HPDE6-E6E7 (cell line): ENCODE data around the gene OR2C1.

Experiments
- DNase-seq: peaks from one replicate; pipeline ENCODE4 v3.0.0; 2011; ENCODE audit warnings: missing footprints; ENCODE audit errors: extremely low spot score

OR2C1 gene

DNA sequence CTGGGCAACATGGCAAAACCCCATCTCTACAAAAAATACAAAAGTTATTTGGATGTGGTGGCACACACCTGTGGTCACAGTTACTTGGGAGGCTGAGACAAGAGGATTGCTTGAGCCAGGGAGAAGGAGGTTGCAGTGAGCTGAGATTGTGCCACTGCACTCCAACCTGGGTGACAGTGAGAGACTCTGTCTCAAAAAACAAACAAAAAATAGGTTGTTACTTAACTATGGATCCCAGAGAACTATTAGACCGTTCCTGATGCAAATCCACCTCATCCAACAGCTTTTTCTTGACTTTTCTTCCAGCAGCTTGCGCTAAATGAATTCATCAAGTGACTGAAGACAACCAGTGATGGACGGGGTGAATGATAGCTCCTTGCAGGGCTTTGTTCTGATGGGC lies at the start of gene OR2C1:
Gene OR2C1 (plus strand): TSS at position 301 of the 400 bp plus-strand sequence. CDS start 52 bp downstream, at position 353.
- no peak for DNase-seq

DNA sequence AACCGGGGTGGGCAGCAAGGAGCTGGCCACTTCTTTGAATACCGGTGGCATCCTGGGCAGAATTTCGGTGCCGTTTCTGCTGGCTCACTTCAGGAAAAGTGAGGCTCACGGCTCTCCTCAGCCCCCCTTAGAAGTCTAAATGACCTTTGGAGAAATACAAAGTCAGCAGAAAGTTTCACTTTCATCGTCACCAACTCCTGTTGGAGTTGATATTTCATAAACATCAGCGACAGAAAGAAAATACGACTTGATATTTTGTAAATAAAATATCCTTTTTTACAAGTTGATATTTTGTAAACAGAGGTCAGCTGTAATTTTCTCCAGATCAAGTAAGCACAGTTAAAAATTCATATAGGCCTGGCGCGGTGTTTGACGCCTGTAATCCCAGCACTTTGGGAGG lies 49.6 kb upstream of the OR2C1 start:
- DNase-seq, result no peak

DNA sequence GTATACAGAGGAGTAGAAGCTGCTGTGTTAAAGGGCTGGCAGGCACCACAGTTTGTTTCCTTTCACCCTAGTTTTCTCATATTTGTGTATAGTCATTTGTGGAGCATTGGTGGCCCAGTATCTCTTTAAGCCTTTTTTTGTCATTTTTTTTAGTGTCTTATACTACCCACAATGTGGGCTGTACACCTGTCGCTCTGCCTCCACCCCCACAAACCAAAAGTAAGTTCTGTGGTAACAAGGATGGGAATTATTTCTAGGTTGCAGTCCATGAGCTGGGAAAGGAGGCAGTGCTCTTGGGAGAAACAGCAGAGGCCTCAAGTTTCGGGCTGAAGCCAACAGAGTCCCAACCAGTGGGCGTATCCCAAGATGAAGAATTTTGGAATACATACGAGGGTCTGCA lies 44.2 kb upstream of the OR2C1 start:
- DNase-seq, result no peak

- DNase-seq, result no peak
Measured at GRCh38 chr16:3317315-3317999, 38.2 kb upstream of the OR2C1 start.

- DNase-seq, result no peak
Measured at GRCh38 chr16:3321816-3322215, 33.9 kb upstream of the OR2C1 start.

DNA sequence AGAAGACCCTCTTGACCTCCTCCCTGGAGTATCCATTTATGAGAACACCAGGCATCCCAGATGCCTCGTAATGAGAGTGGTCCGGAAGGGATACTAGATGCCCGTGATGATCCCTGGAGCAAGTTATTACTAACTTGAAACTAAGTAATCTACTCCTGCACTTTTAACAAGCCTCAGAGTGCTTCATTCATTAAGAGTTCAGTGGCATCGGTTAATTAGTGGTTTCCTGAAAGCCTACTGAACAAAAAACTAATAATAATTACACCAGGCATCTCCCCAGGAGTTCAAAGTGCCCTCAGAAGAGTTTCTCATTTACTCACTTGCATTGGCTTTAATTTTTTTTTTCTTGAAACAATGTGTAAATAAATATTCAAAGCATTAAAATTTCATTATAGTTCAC lies 28.2 kb upstream of the OR2C1 start:
- DNase-seq, result no peak

- no peak for DNase-seq
Measured at GRCh38 chr16:3328104-3328503, 27.6 kb upstream of the OR2C1 start.

GRCh38 chr16:3328643-3329042 lies 27.0 kb upstream of the OR2C1 start:
- DNase-seq, result peak; percentile 11

DNA sequence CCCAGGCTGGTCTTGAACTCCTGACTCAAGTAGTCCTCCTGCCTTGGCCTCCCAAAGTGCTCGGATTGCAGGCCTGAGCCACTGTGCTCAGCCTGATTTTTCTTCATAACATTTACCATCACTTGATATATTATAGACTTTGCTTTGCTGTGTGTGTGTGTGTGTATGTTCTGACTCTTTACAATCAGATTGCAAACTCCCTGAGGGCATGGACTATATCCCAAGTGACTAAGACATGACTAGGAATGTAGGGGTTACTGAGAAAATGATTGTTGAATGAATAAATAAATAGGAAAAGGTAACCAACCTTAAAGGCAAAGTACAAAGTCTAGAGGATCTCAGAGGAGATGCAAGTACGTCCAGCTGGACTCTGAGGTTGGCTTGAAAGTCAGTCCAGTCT lies 9.6 kb upstream of the OR2C1 start:
- no peak for DNase-seq

DNA sequence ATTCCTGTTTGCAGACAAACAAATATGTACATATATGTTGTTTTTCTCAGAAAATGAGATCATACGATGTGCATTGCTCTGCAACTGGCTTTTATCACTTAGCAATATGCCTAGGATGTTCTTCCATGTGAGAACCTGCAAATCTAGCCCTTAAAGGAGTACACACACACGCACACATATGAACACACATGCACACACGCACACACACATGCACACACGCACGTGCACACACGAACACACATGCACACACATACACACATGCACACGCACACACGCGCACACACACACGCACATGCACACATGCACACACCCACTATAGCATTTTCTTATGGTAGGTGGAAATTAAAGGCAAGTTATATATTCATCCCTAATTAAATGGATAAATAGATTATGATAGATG lies 8.1 kb upstream of the OR2C1 start:
- no peak for DNase-seq

GRCh38 chr16:3348547-3349167 lies 7.0 kb upstream of the OR2C1 start:
- DNase-seq, result no peak

DNA sequence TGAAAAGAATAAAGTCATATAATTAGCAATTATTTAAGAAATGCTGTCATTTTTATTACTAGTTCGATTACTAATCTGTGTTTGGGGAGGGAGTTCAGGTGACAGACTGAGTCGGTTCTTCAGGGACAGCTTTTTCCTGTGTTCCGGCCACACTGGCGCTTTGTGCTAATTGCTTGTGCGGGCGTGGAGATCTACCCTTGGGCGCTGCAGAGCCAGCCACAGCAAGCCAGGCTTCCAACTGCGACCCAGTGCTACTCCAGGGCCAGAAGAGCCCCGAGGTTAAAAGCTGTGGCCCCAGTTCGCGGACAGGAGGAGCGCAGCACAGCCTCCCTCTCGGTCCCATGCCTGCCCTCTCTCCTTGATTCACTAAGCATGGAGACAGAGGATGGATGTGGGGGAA lies 6.5 kb upstream of the OR2C1 start:
- DNase-seq, result no peak

DNA sequence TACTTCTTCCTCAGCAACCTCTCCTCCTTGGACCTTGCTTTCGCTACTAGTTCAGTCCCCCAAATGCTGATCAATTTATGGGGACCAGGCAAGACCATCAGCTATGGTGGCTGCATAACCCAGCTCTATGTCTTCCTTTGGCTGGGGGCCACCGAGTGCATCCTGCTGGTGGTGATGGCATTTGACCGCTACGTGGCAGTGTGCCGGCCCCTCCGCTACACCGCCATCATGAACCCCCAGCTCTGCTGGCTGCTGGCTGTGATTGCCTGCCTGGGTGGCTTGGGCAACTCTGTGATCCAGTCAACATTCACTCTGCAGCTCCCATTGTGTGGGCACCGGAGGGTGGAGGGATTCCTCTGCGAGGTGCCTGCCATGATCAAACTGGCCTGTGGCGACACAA lies 429 bp downstream of the OR2C1 start:
- no peak for DNase-seq

DNA sequence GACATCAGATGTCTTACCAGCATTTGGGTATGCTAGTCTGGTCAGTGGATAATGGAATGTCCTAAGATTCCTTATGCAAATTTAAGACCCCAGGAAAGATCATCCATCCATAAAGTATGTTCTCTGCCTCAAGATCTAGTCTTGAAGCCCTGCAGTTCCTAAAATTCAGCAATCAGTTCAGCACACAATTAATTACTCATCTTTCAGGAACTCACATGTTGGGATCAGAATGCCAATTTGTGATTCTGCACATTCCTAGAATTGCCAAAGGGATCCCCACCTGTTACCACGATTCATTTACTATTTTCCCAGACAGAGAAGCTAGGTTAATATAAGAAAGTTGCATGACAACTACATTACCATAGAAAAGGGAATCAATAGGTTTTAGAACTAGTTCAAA lies 3.2 kb downstream of the OR2C1 start:
- DNase-seq, result no peak

DNA sequence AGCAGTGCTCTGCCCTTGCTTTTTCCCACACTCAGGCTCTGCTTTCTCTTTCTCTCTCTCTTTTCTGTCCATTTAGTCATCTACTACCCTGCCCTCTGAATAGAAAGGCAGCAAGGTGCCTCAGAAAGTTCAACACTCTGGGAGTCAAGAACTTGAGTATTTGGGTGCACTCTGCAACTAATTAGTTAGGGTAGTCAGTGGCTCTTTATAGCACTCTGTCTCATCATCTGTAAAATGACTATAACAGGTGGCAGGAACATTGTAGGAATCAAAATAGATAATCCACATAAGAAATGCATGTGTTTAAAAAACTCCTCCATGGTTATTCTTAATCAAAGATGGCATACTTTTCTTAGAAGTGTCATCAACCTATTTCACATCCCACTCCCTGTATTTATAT lies 7.2 kb downstream of the OR2C1 start:
- DNase-seq, result no peak

- no peak for DNase-seq
Measured at GRCh38 chr16:3363793-3364192, 8.1 kb downstream of the OR2C1 start.

DNA sequence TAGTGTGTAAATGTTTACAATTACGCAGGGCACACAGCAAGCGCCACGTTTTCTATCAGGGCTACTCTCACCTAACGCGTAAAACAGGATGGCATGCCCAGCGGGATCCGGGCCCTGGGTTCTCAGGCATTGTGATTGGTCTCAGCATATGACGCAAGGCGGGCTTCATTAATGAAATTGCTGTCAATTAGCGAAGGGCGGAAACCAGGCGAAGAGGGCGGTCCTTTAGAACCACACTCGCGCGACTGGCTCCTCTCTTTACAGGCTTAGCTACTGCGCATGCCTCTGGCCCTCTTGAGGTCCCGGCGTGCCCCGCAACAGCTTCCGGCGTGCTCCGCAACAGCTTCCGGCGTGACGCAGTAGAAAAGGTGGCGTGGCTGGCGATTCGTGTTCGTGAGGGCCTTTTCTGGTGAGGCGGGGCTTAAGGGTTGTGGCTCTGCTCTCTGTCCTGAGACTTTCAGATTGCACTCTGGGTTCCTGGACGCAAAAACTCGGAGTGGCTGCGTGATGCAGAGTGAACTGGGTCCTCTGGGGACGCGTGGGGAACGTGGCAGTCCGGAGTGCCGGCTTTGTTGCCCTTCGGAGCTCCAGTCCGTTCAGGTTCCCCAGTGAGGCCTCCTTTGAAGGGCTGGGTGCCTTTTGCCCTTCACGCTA lies 9.2 kb downstream of the OR2C1 start:
- DNase-seq, result peak; percentile 90

GRCh38 chr16:3369073-3369472 lies 13.4 kb downstream of the OR2C1 start:
- no peak for DNase-seq

GRCh38 chr16:3375680-3376079 lies 20.0 kb downstream of the OR2C1 start:
- no peak for DNase-seq

GRCh38 chr16:3377917-3378316 lies 22.2 kb downstream of the OR2C1 start:
- DNase-seq, result no peak

- no peak for DNase-seq
Measured at GRCh38 chr16:3383045-3383448, 27.4 kb downstream of the OR2C1 start.

GRCh38 chr16:3388325-3388724 lies 32.6 kb downstream of the OR2C1 start:
- DNase-seq, result no peak

DNA sequence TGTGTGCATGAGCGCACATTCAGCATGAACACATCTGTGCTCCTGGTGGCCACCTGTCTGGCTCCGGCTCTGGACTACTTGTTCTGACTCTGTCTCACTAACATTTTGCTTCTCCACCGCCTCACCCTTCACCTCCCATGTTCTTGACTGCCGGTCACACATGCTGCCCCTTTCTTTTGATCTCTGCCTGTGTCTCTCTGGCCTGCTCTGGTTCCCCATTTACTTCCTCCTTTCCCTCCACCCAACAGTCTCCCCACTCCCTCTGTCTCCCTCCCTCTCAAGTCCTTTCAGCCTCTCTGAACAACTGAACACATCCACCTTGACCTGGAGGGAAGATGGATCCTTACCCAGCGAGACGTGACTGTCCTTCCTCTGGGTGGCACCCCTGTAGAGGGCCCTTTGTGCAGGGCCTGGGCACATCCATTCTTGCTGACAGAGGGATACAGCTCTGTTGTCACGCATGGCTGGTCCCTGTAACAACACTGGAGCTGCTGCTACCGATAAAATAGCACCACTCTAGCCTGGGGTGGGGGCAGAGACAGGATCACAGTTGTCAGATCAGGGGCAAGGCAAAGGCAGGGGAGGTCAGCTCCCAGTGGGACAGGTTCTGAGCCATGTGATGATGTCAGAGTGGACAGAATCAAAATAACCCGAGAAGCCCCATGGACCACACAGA lies 34.1 kb downstream of the OR2C1 start:
- no peak for DNase-seq
